K562 (cell line): ENCODE measurements around the gene XPNPEP3. TPM values are rescaled to one million over a fixed set of nuclear protein-coding genes. Genes with fewer than 3 reads are reported as not detected.

Experiments used
- ATAC-seq: fragments of 200-7000 bp; cut with Tn5 transposase; 3 replicates; pipeline ENCODE4 v1.9.1; 2020; ENCODE audit warnings: moderate library complexity
- BruUV-seq: library from RNA; stranded (reverse); fragments of 400-500 nt; replicated peaks from 2 replicates; lab custom pipeline; 2021; lab: Mats Ljungman, UMichigan
- CTCF ChIA-PET: fragments of 300-600 bp; formaldehyde crosslinking; extraction: SDS; loops from one replicate; lab custom pipeline; 2021; ENCODE audit warnings: low intra/inter-chr PET ratio; lab: Yijun Ruan, JAX
- POLR2A ChIA-PET: fragments of 300-600, 350-650 bp; sonication (Branson Sonifier 250); formaldehyde crosslinking; extraction: SDS; loops from one replicate; lab custom pipeline; 2021; ENCODE audit warnings: antibody characterized with exemption, inconsistent platforms; lab: Yijun Ruan, JAX
- DNase-seq, 4 experiments: peaks; one replicate each; pipeline versions ENCODE4 v3.0.0 to v3.0.0-alpha.2; 2011 to 2018; ENCODE audit warnings: low spot score in 3 of 4, mixed read lengths in 3 of 4; ENCODE audit errors: extremely low read depth in 1 of 4
- FAIRE-seq: peaks from 2 replicates; lab custom pipeline; 2011; peaks lifted over from hg19 to GRCh38; lab: Jason Lieb, UNC
- H2AFZ ChIP-seq: 2 replicates; pipeline ENCODE4 v1.6.0; 2011; ENCODE audit warnings: low read depth, low read length, control low read depth, inconsistent platforms
- H3K27ac ChIP-seq: fragments of 200-600 bp; 3 replicates; pipeline ENCODE4 v1.8.0; 2011; ENCODE audit warnings: low read depth, mild to moderate bottlenecking, control low read depth, inconsistent platforms, low read length, moderate library complexity, mixed read lengths; ENCODE audit errors: extremely low read depth
- H3K27me3 ChIP-seq, 2 experiments: fragments of 300-600 bp in 1 of 2; 2 replicates in 1 of 2; 3 replicates in 1 of 2; pipeline versions ENCODE4 v1.6.0 to v1.8.0; 2011; ENCODE audit warnings: inconsistent platforms in 2 of 2, low read length in 2 of 2, mild to moderate bottlenecking in 1 of 2, mixed read lengths in 1 of 2, moderate library complexity in 1 of 2; ENCODE audit not compliant: control insufficient read depth in 2 of 2, insufficient read depth in 2 of 2
- H3K36me3 ChIP-seq: fragments of 300-600 bp; 3 replicates; pipeline ENCODE4 v1.8.0; 2011; ENCODE audit warnings: mild to moderate bottlenecking, low read length, inconsistent platforms; ENCODE audit not compliant: control insufficient read depth, insufficient read depth
- H3K4me1 ChIP-seq, 2 experiments: fragments of 200-600 bp in 1 of 2; replicated peaks in 1 of 2; 2 replicates in 1 of 2; 3 replicates in 1 of 2; pipeline versions ENCODE4 v1.5.1 to v1.8.0; 2011; ENCODE audit warnings: inconsistent platforms in 2 of 2, low read length in 2 of 2, mild to moderate bottlenecking in 1 of 2, mixed read lengths in 1 of 2, moderate library complexity in 1 of 2; ENCODE audit not compliant: control insufficient read depth in 2 of 2, insufficient read depth in 2 of 2
- H3K4me2 ChIP-seq: 2 replicates; pipeline ENCODE4 v1.6.1; 2011; ENCODE audit warnings: low read length, control low read depth, inconsistent platforms, mixed read lengths; ENCODE audit not compliant: insufficient read depth
- H3K4me3 ChIP-seq: fragments of 200-600 bp; sonication (generic), shearing (Covaris generic); 2 replicates; pipeline ENCODE4 v1.5.1; 2016; ENCODE audit warnings: control low read depth, inconsistent platforms
- H3K79me2 ChIP-seq: fragments of 200-600 bp; 3 replicates; pipeline ENCODE4 v1.8.0; 2011; ENCODE audit warnings: low read length, inconsistent platforms; ENCODE audit not compliant: control insufficient read depth, insufficient read depth
- H3K9ac ChIP-seq, 2 experiments: 2 replicates each; pipeline versions ENCODE4 v1.6.0 to v1.6.1; 2011; ENCODE audit warnings: low read depth in 2 of 2, low read length in 2 of 2, control low read depth in 1 of 2, inconsistent platforms in 1 of 2, mild to moderate bottlenecking in 1 of 2, mixed read lengths in 1 of 2; ENCODE audit not compliant: insufficient read depth in 1 of 2
- H3K9me1 ChIP-seq: one replicate; pipeline ENCODE4 v1.6.0; 2011; ENCODE audit warnings: inconsistent platforms, mild to moderate bottlenecking, low read length, moderate library complexity; ENCODE audit not compliant: control insufficient read depth, insufficient read depth
- H3K9me3 ChIP-seq: replicated peaks from 2 replicates; pipeline ENCODE4 v1.5.1; 2011; ENCODE audit warnings: low read depth, low read length, inconsistent platforms; ENCODE audit not compliant: control insufficient read depth, insufficient read depth
- H4K20me1 ChIP-seq: replicated peaks from 2 replicates; pipeline ENCODE4 v1.6.1; 2011; ENCODE audit warnings: low read length, inconsistent platforms, mixed read lengths; ENCODE audit not compliant: control insufficient read depth, insufficient read depth
- ETV6 ChIP-seq, 3 experiments: fragments of 150-350 bp in 1 of 3; sonication (generic) in 1 of 3; formaldehyde crosslinking in 1 of 3; IDR thresholded peaks; 2 replicates each; pipeline versions ENCODE4 v1.6.1 to v1.8.0; 2014 to 2022; ENCODE audit warnings: borderline replicate concordance in 2 of 3, low read depth in 2 of 3, antibody characterized with exemption in 1 of 3, low read length in 1 of 3, mild to moderate bottlenecking in 1 of 3, missing genetic modification reagents in 1 of 3
- KDM1A ChIP-seq, 2 experiments: fragments of 450-650 bp; IDR thresholded peaks; 2 replicates each; pipeline ENCODE4 v1.6.1; 2016; ENCODE audit warnings: mild to moderate bottlenecking in 2 of 2
- RAD21 ChIP-seq, 2 experiments: fragments of 250-450 bp in 1 of 2; fragments of 450-650 bp in 1 of 2; sonication (Bioruptor Pico) in 1 of 2; formaldehyde crosslinking in 1 of 2; IDR thresholded peaks in 1 of 2; conservative IDR thresholded peaks in 1 of 2; 2 replicates each; pipeline versions ENCODE4 v1.4.0 to v1.8.0; 2020 to 2022; ENCODE audit warnings: mild to moderate bottlenecking in 2 of 2, moderate library complexity in 1 of 2
- RB1 ChIP-seq: fragments of 450-650 bp; IDR thresholded peaks from 2 replicates; pipeline ENCODE4 v1.6.1; 2017; ENCODE audit warnings: low read depth, mild to moderate bottlenecking
- SMC3 ChIP-seq: conservative IDR thresholded peaks from 2 replicates; pipeline ENCODE4 v1.6.1; 2011; ENCODE audit warnings: low read depth, low read length, improper control_type of control experiment; ENCODE audit not compliant: insufficient read depth
- SOX6 ChIP-seq: fragments of 450-650 bp; IDR thresholded peaks from 2 replicates; pipeline ENCODE4 v1.6.1; 2014; ENCODE audit warnings: mild to moderate bottlenecking
- ZNF121 ChIP-seq: sonication (generic); formaldehyde crosslinking; conservative IDR thresholded peaks from 2 replicates; pipeline ENCODE4 v1.8.0; 2022; ENCODE audit warnings: missing genetic modification reagents
- WGBS: fragments of 100-300 bp; shearing (Covaris generic); methylation state at CpG from one replicate; pipeline ENCODE4 v1.1.6; 2016; ENCODE audit warnings: low coverage, mixed read lengths; ENCODE audit not compliant: insufficient coverage; ENCODE audit errors: missing lambda C conversion rate; 5-methylcytosine and 5-hydroxymethylcytosine counted together
- in situ Hi-C: fragments of 300-500 bp; cut with MboI; formaldehyde crosslinking; loops from 4 replicates; pipeline ENCODE4 v1.15.0; 2018; ENCODE audit warnings: inconsistent platforms, mixed read lengths
- intact Hi-C: fragments of 100-400 bp; cut with micrococcal nuclease; formaldehyde crosslinking; loops from 2 replicates; pipeline ENCODE4 v1.14.2; 2022
- polyA plus RNA-seq, 8 experiments: library from polyadenylated mRNA; depleted of rRNA in 4 of 8; stranded (reverse) in 5 of 8; unstranded in 3 of 8; fragments of >200 nt; fragmentation: Nextera tagmentation in 2 of 8; fragmentation: Illumina TruSeq in 1 of 8; extraction: Ambion mirVana in 2 of 8; extraction: Trizol in 1 of 8; gene quantifications; 2 replicates each; pipeline versions ENCODE4 v1.2.1 to v1.2.3, GENCODE V29; 2011 to 2014; ENCODE audit warnings: inconsistent platforms in 1 of 8, missing spikeins in 1 of 8
- total RNA-seq, 7 experiments: library from RNA; depleted of rRNA in 6 of 7; stranded (reverse); fragments of >200 nt in 6 of 7; fragmentation: Illumina TruSeq in 2 of 7; extraction: Trizol in 2 of 7; gene quantifications; 2 replicates each; pipeline versions ENCODE4 v1.2.1 to v1.2.3, GENCODE V29; 2011 to 2021; ENCODE audit warnings: low replicate concordance in 1 of 7
- TF ChIP-seq, protein P1 (sequence below): fragments of 250-450 bp; sonication (Bioruptor Pico); IDR thresholded peaks from 2 replicates; pipeline ENCODE4 v1.8.0; 2022; ENCODE audit warnings: inconsistent platforms, mild to moderate bottlenecking, moderate library complexity, borderline replicate concordance
- TF ChIP-seq, protein P2 (sequence below): fragments of 250-450 bp; sonication (Bioruptor Pico); IDR thresholded peaks from 2 replicates; pipeline ENCODE4 v1.8.0; 2021; ENCODE audit warnings: mild to moderate bottlenecking, moderate library complexity
- TF ChIP-seq, protein P3 (sequence below): fragments of 250-450 bp; sonication (Bioruptor Pico); IDR thresholded peaks from 2 replicates; pipeline ENCODE4 v1.9.0; 2021; ENCODE audit warnings: mild to moderate bottlenecking
- TF ChIP-seq, protein P4 (sequence below): fragments of 450-650 bp; IDR thresholded peaks from 2 replicates; pipeline ENCODE4 v1.6.1; 2016; ENCODE audit warnings: borderline replicate concordance

XPNPEP3 gene
- total and polyA plus RNA-seq, 9 of the 15 experiments (the other 6 are each of a cell fraction or from before 2014, with no cell fraction given) = 9.1 to 22.6 (median 15.6) TPM

DNA sequence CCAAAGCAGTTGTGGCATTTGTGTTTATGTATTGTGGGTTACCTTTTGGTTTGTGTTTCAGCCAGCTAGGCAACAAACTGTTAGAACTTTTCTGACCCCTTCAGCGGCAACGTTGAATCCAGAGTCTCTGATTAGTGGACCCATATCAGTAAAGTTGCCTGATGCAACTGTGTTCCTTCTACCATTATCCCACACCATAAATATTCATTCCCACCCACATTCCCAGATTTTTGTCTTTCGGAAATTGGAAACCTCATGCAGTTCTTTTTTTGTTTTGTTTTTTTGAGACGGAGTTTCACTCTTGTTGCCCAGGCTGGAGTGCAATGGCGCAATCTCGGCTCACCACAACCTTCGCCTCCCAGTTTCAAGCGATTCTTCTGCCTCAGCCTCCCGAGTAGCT, 63.6 kb downstream of the XPNPEP3 start (continued):
- TF ChIP-seq, protein P1, sequence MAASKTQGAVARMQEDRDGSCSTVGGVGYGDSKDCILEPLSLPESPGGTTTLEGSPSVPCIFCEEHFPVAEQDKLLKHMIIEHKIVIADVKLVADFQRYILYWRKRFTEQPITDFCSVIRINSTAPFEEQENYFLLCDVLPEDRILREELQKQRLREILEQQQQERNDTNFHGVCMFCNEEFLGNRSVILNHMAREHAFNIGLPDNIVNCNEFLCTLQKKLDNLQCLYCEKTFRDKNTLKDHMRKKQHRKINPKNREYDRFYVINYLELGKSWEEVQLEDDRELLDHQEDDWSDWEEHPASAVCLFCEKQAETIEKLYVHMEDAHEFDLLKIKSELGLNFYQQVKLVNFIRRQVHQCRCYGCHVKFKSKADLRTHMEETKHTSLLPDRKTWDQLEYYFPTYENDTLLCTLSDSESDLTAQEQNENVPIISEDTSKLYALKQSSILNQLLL (CRISPR knock-in tag) = no peak

DNA sequence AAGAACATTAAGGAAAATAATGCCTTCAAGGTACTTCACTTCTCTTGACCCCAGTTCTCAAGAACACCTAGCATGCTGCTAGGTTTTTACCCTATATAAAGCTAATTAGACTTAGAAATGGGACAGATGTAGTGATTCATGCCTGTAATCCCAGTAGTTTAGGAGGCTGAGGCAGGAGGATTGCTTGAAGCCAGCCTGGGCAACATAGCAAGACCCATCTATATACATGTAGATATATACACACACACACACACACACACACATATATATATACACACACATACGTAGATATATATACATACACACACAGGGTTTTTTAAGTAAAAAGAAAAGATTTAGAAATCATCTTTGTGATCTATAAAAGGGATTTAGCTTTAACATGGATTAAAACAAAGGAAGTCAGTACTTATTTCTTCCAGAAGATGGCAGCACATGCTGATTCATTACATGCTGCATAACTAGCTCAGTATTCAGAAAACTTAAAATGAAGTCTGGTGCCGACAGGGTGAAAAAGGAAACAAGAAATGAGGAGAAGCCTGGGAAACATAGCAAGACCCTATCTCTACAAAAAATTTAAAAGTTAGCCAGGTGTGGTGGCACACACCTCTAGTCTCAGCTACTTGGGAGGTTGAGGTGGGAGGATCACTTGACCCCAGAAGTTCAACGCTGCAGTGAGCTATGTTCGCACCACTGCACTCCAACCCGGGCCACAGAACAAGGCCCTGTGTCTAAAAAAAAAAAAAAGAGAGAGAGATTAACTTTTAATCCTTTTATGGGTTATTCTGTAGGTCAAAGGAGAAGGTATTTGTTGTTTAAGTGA, 65.7 kb downstream of the XPNPEP3 start:
- H3K36me3 ChIP-seq = peaks cover 36% of the 10 kb centered on the region; the same call in 2 of the 3 replicates
- ATAC-seq (peak; percentile 73), FAIRE-seq (peak; percentile 92), DNase-seq (peak; percentile 17 to 63 (median 26))
- ChIA-PET CTCF (interaction anchor here (0.7 kb wide), 2 partner anchors 126 to 595 kb away, joined by 3 read pairs; no protein-coding TSS in a partner anchor), POLR2A (interaction anchor here (0.5 to 1.4 kb wide), 5 partner anchors 9 to 652 kb away, joined by 3 to 5 read pairs (median 3); partner anchors contain the start of gene RBX1)
- H3K4me3 ChIP-seq = no peak overlapping the region
- H3K79me2 ChIP-seq = no peaks in the 10 kb centered on the region
- 47% methylated on average over 5 of the region's 5 CpGs for WGBS
- H2AFZ ChIP-seq = no peak overlapping the region
- no peaks in the 10 kb centered on the region for H3K9me3 ChIP-seq
- in situ Hi-C loops = no loop called here
- no peak overlapping the region for H3K9ac ChIP-seq
- BruUV-seq = no TSS peak
- H4K20me1 ChIP-seq = no peaks in the 10 kb centered on the region
- no peak overlapping the region for H3K27ac ChIP-seq
- H3K9me1 ChIP-seq = no peaks in the 10 kb centered on the region
- H3K4me2 ChIP-seq = no peak overlapping the region
- intact Hi-C loops = loop anchor here (10.0 kb wide), 1 partner anchor 382 kb away; the partner anchor contains the start of gene ZC3H7B
- H3K27me3 ChIP-seq = no peaks in the 10 kb centered on the region
- no peaks in the 10 kb centered on the region for H3K4me1 ChIP-seq
- TF ChIP-seq ZNF121 (CRISPR knock-in tag) (peak; percentile 75), RB1 (no peak), SOX6 (no peak), ETV6 (IDR thresholded peaks at IDR 0.05; ENCODE audit: borderline replicate concordance in 1 of 2, low read depth in 2 of 2, low read length in 1 of 2) (no peak), ETV6 (CRISPR knock-in tag; IDR thresholded peaks at IDR 0.05; ENCODE audit: borderline replicate concordance) (no peak), SMC3 (peak; percentile 38; the same call in 1 of the 2 replicates), KDM1A (IDR thresholded peaks at IDR 0.05) (0 out of 4 replicates have a peak, but pooled peaks of 1 of the 2 experiments have one; percentile 29), RAD21 (CRISPR knock-in tag; conservative IDR thresholded peaks at IDR 0.05 in 1 of 2, IDR thresholded peaks at IDR 0.05 in 1 of 2) (peak; percentile 57 to 79)
- TF ChIP-seq, protein P2, sequence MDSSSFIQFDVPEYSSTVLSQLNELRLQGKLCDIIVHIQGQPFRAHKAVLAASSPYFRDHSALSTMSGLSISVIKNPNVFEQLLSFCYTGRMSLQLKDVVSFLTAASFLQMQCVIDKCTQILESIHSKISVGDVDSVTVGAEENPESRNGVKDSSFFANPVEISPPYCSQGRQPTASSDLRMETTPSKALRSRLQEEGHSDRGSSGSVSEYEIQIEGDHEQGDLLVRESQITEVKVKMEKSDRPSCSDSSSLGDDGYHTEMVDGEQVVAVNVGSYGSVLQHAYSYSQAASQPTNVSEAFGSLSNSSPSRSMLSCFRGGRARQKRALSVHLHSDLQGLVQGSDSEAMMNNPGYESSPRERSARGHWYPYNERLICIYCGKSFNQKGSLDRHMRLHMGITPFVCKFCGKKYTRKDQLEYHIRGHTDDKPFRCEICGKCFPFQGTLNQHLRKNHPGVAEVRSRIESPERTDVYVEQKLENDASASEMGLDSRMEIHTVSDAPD (CRISPR knock-in tag) = no peak
- TF ChIP-seq, protein P3, sequence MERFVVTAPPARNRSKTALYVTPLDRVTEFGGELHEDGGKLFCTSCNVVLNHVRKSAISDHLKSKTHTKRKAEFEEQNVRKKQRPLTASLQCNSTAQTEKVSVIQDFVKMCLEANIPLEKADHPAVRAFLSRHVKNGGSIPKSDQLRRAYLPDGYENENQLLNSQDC (CRISPR knock-in tag) = no peak
- TF ChIP-seq, protein P4, sequence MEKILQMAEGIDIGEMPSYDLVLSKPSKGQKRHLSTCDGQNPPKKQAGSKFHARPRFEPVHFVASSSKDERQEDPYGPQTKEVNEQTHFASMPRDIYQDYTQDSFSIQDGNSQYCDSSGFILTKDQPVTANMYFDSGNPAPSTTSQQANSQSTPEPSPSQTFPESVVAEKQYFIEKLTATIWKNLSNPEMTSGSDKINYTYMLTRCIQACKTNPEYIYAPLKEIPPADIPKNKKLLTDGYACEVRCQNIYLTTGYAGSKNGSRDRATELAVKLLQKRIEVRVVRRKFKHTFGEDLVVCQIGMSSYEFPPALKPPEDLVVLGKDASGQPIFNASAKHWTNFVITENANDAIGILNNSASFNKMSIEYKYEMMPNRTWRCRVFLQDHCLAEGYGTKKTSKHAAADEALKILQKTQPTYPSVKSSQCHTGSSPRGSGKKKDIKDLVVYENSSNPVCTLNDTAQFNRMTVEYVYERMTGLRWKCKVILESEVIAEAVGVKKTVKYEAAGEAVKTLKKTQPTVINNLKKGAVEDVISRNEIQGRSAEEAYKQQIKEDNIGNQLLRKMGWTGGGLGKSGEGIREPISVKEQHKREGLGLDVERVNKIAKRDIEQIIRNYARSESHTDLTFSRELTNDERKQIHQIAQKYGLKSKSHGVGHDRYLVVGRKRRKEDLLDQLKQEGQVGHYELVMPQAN = no peak
